HFF-Myc (cell line): ENCODE results near the gene SLC25A23.
A peak's percentile ranks its signal among the peaks of the same experiment; 100 is the strongest.

ENCODE experiments used
- DNase-seq: peaks from one replicate; pipeline ENCODE4 v3.0.0-alpha.2; 2011; ENCODE audit warnings: low read depth; ENCODE audit errors: extremely low read depth
- H3K4me3 ChIP-seq: replicated peaks from 2 replicates; pipeline ENCODE4 v1.5.1; 2011; ENCODE audit warnings: low read depth, mild to moderate bottlenecking, control low read depth, low read length
- TF ChIP-seq, protein P1 (sequence below): IDR thresholded peaks from 2 replicates; pipeline ENCODE4 v1.5.1; 2012; ENCODE audit warnings: mild to moderate bottlenecking, low read depth, low read length, control low read depth; ENCODE audit errors: missing control alignments

The SLC25A23 gene

DNA sequence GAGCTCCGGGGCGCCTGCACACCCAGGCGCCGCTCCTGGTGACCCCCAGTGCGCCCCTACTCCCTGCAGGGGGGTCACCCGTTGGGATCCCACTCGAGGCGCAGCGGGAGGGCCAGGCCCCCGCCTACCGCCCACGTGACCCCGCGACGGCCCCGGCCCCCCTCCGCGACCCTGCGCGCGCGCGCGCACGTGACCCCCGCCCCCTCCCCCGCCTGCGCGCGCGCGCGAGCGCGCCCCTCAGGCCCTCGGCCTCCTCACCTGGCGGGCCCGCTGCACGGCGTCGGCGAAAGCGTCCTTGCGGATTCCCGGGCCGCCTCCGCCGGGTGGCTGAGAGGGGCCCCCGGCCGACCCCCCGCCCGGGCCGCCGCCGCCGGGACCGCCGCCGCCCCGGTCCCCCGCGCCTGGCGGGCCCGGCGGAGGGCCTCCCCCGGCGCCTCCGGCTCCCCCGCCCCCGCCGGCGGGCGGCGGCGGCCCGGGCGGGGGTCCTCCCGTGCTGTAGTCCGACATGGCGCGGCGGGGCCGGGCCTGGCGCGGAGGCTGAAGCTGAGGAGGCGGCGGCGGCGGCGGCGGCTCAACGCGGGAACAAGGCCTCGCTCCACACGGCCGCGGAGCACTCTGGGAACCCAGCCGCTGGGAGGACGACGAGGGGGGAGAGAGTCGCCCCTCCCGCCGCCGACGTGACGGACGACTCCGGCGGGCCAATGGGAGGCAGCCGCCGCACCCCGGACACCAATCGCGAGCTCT is 35.2 kb downstream of the SLC25A23 start, which contains the start of gene KHSRP:
TSS of gene KHSRP (minus strand) at position 617 of the 744 bp plus-strand sequence. CDS start at position 507, 110 bp downstream.
- TF ChIP-seq, protein P1, sequence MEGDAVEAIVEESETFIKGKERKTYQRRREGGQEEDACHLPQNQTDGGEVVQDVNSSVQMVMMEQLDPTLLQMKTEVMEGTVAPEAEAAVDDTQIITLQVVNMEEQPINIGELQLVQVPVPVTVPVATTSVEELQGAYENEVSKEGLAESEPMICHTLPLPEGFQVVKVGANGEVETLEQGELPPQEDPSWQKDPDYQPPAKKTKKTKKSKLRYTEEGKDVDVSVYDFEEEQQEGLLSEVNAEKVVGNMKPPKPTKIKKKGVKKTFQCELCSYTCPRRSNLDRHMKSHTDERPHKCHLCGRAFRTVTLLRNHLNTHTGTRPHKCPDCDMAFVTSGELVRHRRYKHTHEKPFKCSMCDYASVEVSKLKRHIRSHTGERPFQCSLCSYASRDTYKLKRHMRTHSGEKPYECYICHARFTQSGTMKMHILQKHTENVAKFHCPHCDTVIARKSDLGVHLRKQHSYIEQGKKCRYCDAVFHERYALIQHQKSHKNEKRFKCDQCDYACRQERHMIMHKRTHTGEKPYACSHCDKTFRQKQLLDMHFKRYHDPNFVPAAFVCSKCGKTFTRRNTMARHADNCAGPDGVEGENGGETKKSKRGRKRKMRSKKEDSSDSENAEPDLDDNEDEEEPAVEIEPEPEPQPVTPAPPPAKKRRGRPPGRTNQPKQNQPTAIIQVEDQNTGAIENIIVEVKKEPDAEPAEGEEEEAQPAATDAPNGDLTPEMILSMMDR: no peak
- H3K4me3 ChIP-seq: peak within 1 kb of the TSS; percentile 97
- DNase-seq: no peak

DNA sequence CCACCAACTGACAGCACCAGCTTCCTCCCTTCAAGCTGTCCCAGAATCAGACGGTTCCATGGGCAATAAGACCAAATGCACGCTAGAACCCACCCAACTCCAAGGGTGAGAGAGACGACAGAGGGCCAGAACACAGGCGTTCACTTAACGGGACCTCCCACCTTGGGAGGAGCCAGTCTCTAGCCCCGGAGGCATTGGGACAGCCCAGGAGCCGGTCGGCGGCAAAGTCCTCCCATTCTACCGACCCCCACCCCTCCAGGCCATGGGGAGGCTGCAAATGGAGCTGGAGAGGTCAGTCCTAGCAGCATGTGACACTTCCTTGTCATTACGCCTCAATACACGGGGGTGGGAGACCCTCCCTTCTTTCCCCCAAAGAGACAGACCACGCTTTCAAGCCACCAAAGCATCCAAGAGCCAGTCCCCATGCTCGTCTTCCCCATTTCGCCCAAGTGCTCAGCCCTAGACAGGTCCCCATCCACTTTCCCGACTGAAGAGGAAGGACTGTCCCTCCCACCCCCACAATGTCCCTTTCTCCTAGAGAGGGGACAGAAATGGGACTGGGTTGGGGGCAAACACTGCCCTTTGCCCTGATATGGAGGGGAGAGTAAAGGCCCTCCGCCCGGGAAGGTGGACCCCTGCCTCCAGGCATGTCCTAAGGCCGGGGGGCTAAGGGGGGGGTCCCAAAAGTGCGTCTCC is 35.9 kb downstream of the SLC25A23 start:
- TF ChIP-seq, protein P1: no peak
- DNase-seq: no peak
- H3K4me3 ChIP-seq: peak overlapping the region; percentile 97

DNA sequence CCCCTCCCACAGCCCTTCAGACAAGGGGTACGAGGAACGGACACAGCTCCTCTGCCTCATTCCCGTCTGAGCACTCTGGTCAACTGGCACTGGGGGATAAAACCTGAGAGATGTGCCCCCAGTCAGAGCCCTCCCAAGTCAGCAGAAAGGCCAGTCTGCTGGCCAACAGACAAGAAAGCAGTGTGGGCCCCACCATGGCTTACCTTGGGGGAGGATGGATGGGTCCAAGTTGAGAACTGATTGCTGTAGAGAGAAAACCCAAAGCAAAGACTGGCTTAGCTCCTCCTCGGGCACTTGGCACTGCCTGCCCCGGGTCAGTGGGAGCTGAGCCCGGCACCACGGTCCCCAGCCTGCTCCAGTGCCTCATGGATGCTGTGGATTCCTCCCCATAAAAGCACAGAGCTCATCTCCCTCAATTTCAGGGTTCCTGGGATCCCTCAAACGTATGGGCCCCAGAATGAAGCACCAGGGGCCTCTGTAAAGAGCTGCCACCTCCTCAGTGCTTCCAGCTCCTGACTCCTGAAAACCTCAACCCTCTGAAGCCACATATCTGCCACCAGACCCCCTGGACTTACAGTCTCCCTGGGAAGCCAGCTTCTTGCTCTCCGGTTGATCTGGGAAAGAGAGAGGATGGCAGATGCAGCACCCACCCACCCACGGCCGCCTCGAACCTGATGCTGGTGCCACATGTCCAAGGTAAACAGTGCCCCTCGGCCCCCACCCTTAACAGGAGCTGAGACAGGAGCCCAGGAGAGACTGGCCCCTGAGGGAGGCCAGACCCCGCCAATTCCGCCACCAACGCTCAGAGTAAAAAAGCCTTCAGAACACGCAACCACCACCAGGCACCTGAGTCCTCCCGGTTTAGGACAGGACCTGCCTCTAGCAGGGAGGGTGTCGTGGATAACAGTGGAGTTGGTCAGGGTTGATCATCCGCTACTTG is 38.2 kb downstream of the SLC25A23 start:
- DNase-seq: no peak
- TF ChIP-seq, protein P1: no peak
- H3K4me3 ChIP-seq: no peak overlapping the region

DNA sequence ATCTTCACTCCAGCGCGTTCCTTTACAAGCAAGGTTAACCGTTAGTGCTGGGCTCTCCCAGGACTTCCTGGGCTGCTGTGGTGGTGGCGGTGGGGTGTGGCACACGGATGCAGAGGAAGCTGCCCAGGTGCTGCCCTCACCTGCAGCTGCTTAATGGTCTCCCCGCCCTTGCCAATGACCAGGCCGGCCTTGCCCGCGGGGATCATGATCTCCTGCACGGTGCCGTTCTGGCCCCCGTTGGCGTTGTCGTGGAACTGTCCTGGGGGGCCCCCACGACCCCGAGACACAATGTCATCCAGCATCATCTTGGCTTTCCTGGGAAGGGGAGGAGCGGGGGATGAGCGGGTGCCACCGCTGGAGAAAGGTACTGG is 41.0 kb downstream of the SLC25A23 start:
- DNase-seq: no peak
- TF ChIP-seq, protein P1: no peak

DNA sequence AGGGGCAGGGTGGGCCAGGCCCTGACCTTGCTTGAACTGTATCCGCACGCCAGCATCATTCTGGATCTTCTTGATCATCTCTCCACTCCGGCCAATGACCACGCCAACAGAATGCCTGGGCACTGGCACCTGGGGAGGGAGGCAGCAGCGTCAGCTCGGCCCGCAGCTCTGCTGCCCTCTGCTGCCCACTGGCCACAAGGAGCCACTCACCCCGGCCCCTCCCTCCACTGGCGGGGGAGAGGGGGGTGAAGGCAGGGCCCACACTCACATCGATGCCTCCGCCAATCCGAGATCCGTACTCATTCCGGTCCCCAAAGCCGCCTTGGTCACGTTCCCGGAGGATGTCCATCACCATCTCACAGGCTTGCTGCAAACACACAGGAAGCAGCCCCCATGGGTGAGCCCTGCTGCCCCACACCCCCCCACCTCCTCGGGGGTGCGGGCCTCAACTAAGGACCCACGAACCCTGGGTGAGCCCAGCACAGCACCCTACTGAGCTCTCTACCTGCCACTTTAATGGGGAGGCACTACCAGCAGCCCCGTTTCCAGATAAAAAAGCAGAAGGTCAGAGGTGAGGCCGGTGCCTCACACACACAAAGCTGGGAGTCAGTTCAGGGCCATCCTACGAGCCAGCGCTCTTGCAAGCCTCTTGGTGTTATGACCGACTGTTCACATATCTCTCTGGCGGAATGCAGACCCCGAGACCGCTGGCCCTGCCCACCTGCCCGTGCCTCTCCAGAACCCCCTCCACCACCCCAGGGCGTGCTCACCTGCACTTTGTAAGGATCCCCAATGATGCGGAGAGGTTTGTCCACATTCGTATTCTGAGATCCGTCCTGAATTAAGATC is 41.7 kb downstream of the SLC25A23 start:
- DNase-seq: no peak
- TF ChIP-seq, protein P1: peak; percentile 37

More for the DNA sequence above, 41.0 kb downstream of the SLC25A23 start:
- H3K4me3 ChIP-seq: no peak overlapping the region

More for the DNA sequence above, 41.7 kb downstream of the SLC25A23 start:
- no peak overlapping the region for H3K4me3 ChIP-seq
